ENCODE results near the gene LAMP1. TPM values are rescaled to one million over a fixed set of nuclear protein-coding genes. Genes with fewer than 3 reads are reported as not detected.

LAMP1 gene
- total and polyA plus RNA-seq, 9 donors = 51.7 to 212 (median 144) TPM

DNA sequence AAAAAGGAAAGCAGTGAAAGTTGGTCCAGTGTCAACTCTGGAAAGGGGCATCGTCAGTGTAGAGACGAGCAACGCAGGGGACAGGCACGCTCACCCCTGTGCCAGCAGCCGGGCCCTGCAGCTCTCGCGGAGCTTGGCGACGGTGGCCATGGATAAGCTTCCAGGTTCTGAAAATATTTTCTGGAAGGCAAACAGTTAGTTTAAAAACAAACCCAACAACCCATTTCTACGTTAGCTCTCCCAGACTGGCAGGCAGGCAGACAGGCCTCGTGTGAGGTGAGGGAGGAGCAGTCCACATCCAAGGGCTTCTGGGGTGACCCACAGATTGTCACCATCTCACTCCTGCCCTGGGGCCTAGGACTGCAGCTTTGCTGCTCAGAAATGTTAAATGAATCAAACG, 27.4 kb downstream of the LAMP1 start:
- Histone ChIP-seq H3K27ac (no peak overlapping the region), H3K4me3 (no peak overlapping the region), H3K4me1 (ENCODE audit: insufficient read depth) (no peaks in the 10 kb centered on the region), H3K9me3 (no peaks in the 10 kb centered on the region), H3K27me3 (no peaks in the 10 kb centered on the region), H3K36me3 (no peaks in the 10 kb centered on the region)
- intact Hi-C loops (cut with DNase I) = no loop called here
- DNase-seq = no peak
- TF ChIP-seq EP300 (IDR thresholded peaks at IDR 0.05) = no peak
- no peak for TF ChIP-seq POLR2A (IDR thresholded peaks at IDR 0.05)
- TF ChIP-seq, protein P1, sequence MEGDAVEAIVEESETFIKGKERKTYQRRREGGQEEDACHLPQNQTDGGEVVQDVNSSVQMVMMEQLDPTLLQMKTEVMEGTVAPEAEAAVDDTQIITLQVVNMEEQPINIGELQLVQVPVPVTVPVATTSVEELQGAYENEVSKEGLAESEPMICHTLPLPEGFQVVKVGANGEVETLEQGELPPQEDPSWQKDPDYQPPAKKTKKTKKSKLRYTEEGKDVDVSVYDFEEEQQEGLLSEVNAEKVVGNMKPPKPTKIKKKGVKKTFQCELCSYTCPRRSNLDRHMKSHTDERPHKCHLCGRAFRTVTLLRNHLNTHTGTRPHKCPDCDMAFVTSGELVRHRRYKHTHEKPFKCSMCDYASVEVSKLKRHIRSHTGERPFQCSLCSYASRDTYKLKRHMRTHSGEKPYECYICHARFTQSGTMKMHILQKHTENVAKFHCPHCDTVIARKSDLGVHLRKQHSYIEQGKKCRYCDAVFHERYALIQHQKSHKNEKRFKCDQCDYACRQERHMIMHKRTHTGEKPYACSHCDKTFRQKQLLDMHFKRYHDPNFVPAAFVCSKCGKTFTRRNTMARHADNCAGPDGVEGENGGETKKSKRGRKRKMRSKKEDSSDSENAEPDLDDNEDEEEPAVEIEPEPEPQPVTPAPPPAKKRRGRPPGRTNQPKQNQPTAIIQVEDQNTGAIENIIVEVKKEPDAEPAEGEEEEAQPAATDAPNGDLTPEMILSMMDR (IDR thresholded peaks at IDR 0.05) = no peak
- 71 to 79% (median 77%) methylated on average over 12 of the region's 12 CpGs for WGBS, 3 donors

DNA sequence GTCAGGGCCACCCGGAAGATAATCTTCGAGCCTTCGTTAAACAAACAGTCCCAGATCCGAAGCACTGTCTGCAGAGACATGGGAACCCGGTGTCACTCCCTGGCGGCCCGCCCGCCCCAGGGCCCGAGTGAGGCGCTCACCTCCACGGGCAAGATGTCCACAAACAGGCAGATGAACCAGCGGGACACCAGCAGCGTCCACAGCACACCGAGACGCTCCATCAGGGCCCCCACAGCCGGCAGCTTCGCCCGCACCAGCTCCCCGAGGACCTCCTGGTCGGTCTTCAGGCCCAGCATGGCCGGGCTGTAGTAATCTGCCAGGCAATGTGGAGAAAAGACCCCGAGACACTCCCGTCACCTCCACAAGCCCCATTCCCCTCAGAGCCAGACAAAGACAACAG, 28.7 kb downstream of the LAMP1 start:
- Histone ChIP-seq H3K4me1 (ENCODE audit: insufficient read depth) (no peaks in the 10 kb centered on the region), H3K27me3 (no peaks in the 10 kb centered on the region), H3K27ac (no peak overlapping the region), H3K9me3 (no peaks in the 10 kb centered on the region), H3K36me3 (no peaks in the 10 kb centered on the region), H3K4me3 (no peak overlapping the region)
- WGBS, 3 donors = 70 to 82% (median 70%) methylated on average over 23 of the region's 23 CpGs
- intact Hi-C loops (cut with DNase I) = no loop called here
- TF ChIP-seq, protein P1 (IDR thresholded peaks at IDR 0.05) = no peak
- TF ChIP-seq POLR2A (IDR thresholded peaks at IDR 0.05) (no peak), EP300 (IDR thresholded peaks at IDR 0.05) (no peak)
- DNase-seq = no peak

DNA sequence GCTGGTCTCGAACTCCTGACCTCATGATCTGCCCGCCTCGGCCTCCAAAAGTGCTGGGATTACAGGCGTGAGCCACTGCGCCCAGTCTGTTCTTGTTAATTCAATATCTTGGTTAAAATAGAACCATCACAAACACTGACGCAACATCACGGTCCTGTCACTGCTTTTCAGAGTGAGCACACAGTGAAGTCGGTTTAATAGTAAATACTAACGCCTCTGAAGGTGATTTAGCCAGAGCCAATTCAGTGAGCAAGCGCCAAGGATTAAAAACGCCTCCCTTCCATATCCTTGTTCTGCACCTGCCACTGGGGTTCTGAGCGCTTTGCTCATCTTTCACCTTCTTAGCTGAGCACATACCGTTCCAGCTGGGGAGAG, 30.3 kb downstream of the LAMP1 start:
- intact Hi-C loops (cut with DNase I) = no loop called here
- H3K4me1 ChIP-seq (ENCODE audit: insufficient read depth) = no peaks in the 10 kb centered on the region
- TF ChIP-seq EP300 (IDR thresholded peaks at IDR 0.05) (no peak), POLR2A (IDR thresholded peaks at IDR 0.05) (no peak)
- TF ChIP-seq, protein P1 (IDR thresholded peaks at IDR 0.05) = no peak
- no peak for DNase-seq
- H3K9me3 ChIP-seq = no peaks in the 10 kb centered on the region
- H3K27me3 ChIP-seq = no peaks in the 10 kb centered on the region
- 58 to 77% (median 65%) methylated on average over 13 of the region's 13 CpGs for WGBS, 3 donors
- H3K27ac ChIP-seq = no peak overlapping the region
- H3K4me3 ChIP-seq = no peak overlapping the region
- H3K36me3 ChIP-seq = no peaks in the 10 kb centered on the region

DNA sequence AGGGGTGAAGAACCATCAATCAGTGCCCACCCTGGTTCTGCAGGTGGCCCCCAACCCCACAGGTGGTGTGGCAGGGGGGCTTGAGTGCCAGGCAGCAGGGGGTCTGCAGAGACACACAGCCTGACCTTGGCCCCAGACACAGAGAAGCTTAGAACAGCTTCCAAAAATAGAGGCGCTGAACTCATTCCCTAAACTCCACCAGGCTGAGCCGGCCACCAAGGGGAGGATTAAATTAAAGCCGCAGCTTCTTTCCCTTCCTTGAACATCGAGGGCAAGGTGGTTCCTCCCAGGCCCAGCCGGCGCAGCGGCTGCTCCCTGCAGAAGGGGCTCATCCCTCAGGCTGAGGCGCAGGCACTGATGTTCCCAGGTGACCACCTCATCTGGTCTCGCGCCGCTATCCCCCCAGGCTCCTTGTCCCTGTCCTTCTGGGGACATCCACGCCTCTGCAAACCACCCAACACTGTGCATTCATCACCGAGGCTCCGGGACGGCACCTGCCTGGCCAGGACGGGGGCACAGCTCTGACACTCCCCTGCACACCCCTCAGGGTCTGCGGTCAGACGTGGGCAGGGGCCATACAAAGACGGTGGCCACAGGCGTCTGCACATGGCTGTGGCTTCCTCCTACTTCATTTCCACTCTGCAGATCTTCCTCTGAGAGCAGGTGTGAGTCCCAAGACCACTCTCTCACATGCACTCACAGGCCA, 30.9 kb downstream of the LAMP1 start:
- no peaks in the 10 kb centered on the region for H3K36me3 ChIP-seq
- intact Hi-C loops (cut with DNase I) = no loop called here
- H3K27me3 ChIP-seq = no peaks in the 10 kb centered on the region
- H3K27ac ChIP-seq = no peak overlapping the region
- no peaks in the 10 kb centered on the region for H3K9me3 ChIP-seq
- 47 to 63% (median 52%) methylated on average over 20 of the region's 20 CpGs for WGBS, 3 donors
- no peak for DNase-seq
- no peaks in the 10 kb centered on the region for H3K4me1 ChIP-seq (ENCODE audit: insufficient read depth)
- TF ChIP-seq, protein P1 (IDR thresholded peaks at IDR 0.05) = no peak
- TF ChIP-seq EP300 (IDR thresholded peaks at IDR 0.05) (no peak), POLR2A (IDR thresholded peaks at IDR 0.05) (no peak)
- H3K4me3 ChIP-seq = no peak overlapping the region

Data from ovary (tissue), 9 donors.